Medulla oblongata (tissue), 1 donor: ENCODE data around the gene KYNU.
"Not testable (repeated sequence)": the region's sequence is repeated elsewhere in the genome, so short reads cannot be mapped to it uniquely, and the experiment has no call there.

Experiments used
- DNase-seq: peaks from one replicate; pipeline ENCODE4 v3.0.0-alpha.2; 2015; ENCODE audit errors: extremely low spot score

Gene KYNU

DNA sequence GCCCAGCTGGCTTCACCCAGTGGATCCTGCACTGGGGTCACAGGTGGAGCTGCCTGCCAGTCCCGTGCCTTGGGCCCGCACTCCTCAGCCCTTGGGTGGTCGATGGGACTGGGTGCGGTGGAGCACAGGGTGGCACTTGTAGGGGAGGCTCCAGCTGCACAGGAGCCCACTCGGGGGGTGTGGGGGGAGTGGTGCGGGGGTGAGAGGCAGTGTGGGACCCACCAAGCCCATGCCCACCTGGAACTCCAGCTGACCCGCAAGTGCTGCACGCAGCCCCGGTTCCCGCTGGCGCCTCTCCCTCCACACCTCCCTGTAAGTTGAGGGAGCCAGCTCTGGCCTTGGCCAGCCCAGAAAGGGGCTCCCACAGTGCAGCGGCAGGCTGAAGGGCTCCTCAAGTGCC lies 212.1 kb downstream of the KYNU start:
- DNase-seq, result not testable (repeated sequence)
